Astrocyte (in vitro differentiated cells and primary cell): ENCODE measurements around the gene HMG20A. TPM values are rescaled to one million over a fixed set of nuclear protein-coding genes. Genes with fewer than 3 reads are reported as not detected.
A peak's percentile ranks its signal among the peaks of the same experiment; 100 is the strongest.

Source experiments
- DNase-seq: peaks from one replicate; pipeline ENCODE4 v3.0.0-alpha.2; 2010; ENCODE audit warnings: low read depth
- FAIRE-seq: peaks from 2 replicates; lab custom pipeline; 2011; peaks lifted over from hg19 to GRCh38; lab: Jason Lieb, UNC
- H2AFZ ChIP-seq: 2 replicates; pipeline ENCODE4 v1.6.0; 2012; ENCODE audit warnings: low read depth, low read length, inconsistent platforms
- H3K27ac ChIP-seq: 2 replicates; pipeline ENCODE4 v1.5.1; 2011; ENCODE audit warnings: low read depth, low read length, inconsistent platforms
- H3K27me3 ChIP-seq: 2 replicates; pipeline ENCODE4 v1.6.0; 2011; ENCODE audit warnings: low read length, inconsistent platforms; ENCODE audit not compliant: insufficient read depth
- H3K36me3 ChIP-seq: 2 replicates; pipeline ENCODE4 v1.5.1; 2011; ENCODE audit warnings: low read length, inconsistent platforms; ENCODE audit not compliant: insufficient read depth
- H3K4me1 ChIP-seq: 2 replicates; pipeline ENCODE4 v1.5.1; 2011; ENCODE audit warnings: low read length, inconsistent platforms; ENCODE audit not compliant: insufficient read depth
- H3K4me2 ChIP-seq: 2 replicates; pipeline ENCODE4 v1.6.0; 2012; ENCODE audit warnings: low read length, inconsistent platforms
- H3K4me3 ChIP-seq: 2 replicates; pipeline ENCODE4 v1.5.1; 2011; ENCODE audit warnings: low read depth, mild to moderate bottlenecking, low read length, inconsistent platforms; ENCODE audit not compliant: insufficient read depth
- H3K79me2 ChIP-seq: 2 replicates; pipeline ENCODE4 v1.6.0; 2012; ENCODE audit warnings: mild to moderate bottlenecking, low read length, inconsistent platforms; ENCODE audit not compliant: insufficient read depth
- H3K9ac ChIP-seq: 2 replicates; pipeline ENCODE4 v1.6.0; 2012; ENCODE audit warnings: mild to moderate bottlenecking, low read length, inconsistent platforms
- H3K9me3 ChIP-seq: 2 replicates; pipeline ENCODE4 v1.5.1; 2012; ENCODE audit warnings: low read depth, mild to moderate bottlenecking, low read length, inconsistent platforms; ENCODE audit not compliant: insufficient read depth
- H4K20me1 ChIP-seq: 2 replicates; pipeline ENCODE4 v1.6.0; 2012; ENCODE audit warnings: low read length, inconsistent platforms; ENCODE audit not compliant: insufficient read depth
- H3K27ac Mint-ChIP-seq: one replicate; pipeline ENCODE4 v1.8.0; 2021; ENCODE audit warnings: mild to moderate bottlenecking, mixed read lengths; ENCODE audit not compliant: unreplicated experiment
- H3K27me3 Mint-ChIP-seq: one replicate; pipeline ENCODE4 v1.8.0; 2021; ENCODE audit warnings: low read depth, mixed read lengths; ENCODE audit not compliant: unreplicated experiment
- H3K36me3 Mint-ChIP-seq: one replicate; pipeline ENCODE4 v1.8.0; 2021; ENCODE audit warnings: low read depth, mixed read lengths; ENCODE audit not compliant: unreplicated experiment
- H3K4me1 Mint-ChIP-seq: one replicate; pipeline ENCODE4 v1.8.0; 2021; ENCODE audit warnings: low read depth, mixed read lengths; ENCODE audit not compliant: unreplicated experiment
- H3K4me3 Mint-ChIP-seq: one replicate; pipeline ENCODE4 v1.8.0; 2021; ENCODE audit warnings: mild to moderate bottlenecking, moderate library complexity, mixed read lengths; ENCODE audit not compliant: unreplicated experiment
- H3K9me3 Mint-ChIP-seq: one replicate; pipeline ENCODE4 v1.8.0; 2021; ENCODE audit warnings: mild to moderate bottlenecking, mixed read lengths; ENCODE audit not compliant: unreplicated experiment
- EZH2 ChIP-seq: IDR thresholded peaks from 2 replicates; pipeline ENCODE4 v1.6.1; 2012; ENCODE audit warnings: mild to moderate bottlenecking, low read length, inconsistent platforms; ENCODE audit not compliant: insufficient read depth
- total RNA-seq: library from RNA; stranded (reverse); gene quantifications from 2 replicates; pipeline ENCODE4 v1.2.1, GENCODE V29; 2021
- TF ChIP-seq, protein P1 (sequence below): IDR thresholded peaks from 2 replicates; pipeline ENCODE4 v1.5.1; 2011; ENCODE audit warnings: low read depth, mild to moderate bottlenecking, inconsistent platforms, low read length, moderate library complexity; ENCODE audit not compliant: insufficient read depth

The HMG20A gene
- total RNA-seq, 1 donor from 2014 or later, result 47.4 TPM

DNA sequence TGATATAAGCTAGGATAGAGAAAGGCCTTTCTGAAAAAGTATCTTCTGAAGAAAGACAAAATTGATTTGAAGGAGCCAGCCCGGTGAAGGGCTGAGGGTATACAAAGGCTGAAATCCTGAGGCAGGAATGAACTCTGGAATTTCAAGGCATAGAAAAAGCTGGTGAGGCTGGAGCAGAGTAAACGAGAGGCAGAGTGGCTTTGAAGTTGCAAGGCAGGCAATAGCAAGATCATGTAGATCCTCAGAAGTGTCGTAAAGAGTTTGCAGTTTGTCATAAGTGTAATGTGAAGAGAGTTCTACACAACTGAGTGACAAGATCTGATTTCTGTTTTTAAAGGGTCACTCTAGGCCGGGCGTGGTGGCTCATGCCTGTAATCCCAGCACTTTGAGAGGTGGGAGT is 69.0 kb downstream of the HMG20A start:
- Histone ChIP-seq H4K20me1 (no peaks in the 10 kb centered on the region), H3K4me2 (no peak overlapping the region), H2AFZ (no peak overlapping the region), H3K27ac (no peak overlapping the region), H3K79me2 (no peaks in the 10 kb centered on the region), H3K4me3 (no peak overlapping the region), H3K4me1 (peaks cover 12% of the 10 kb centered on the region), H3K9me3 (no peaks in the 10 kb centered on the region), H3K9ac (no peak overlapping the region), H3K27me3 (no peaks in the 10 kb centered on the region), H3K36me3 (peaks cover 3% of the 10 kb centered on the region)
- FAIRE-seq (no peak), DNase-seq (no peak)
- H3K4me1 Mint-ChIP-seq, result peaks cover 18% of the 10 kb centered on the region
- TF ChIP-seq, protein P1, sequence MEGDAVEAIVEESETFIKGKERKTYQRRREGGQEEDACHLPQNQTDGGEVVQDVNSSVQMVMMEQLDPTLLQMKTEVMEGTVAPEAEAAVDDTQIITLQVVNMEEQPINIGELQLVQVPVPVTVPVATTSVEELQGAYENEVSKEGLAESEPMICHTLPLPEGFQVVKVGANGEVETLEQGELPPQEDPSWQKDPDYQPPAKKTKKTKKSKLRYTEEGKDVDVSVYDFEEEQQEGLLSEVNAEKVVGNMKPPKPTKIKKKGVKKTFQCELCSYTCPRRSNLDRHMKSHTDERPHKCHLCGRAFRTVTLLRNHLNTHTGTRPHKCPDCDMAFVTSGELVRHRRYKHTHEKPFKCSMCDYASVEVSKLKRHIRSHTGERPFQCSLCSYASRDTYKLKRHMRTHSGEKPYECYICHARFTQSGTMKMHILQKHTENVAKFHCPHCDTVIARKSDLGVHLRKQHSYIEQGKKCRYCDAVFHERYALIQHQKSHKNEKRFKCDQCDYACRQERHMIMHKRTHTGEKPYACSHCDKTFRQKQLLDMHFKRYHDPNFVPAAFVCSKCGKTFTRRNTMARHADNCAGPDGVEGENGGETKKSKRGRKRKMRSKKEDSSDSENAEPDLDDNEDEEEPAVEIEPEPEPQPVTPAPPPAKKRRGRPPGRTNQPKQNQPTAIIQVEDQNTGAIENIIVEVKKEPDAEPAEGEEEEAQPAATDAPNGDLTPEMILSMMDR, result no peak
- TF ChIP-seq EZH2, result no peak
- no peak overlapping the region for H3K4me3 Mint-ChIP-seq
- H3K27ac Mint-ChIP-seq, result no peak overlapping the region
- H3K27me3 Mint-ChIP-seq, result no peaks in the 10 kb centered on the region
- H3K36me3 Mint-ChIP-seq, result peaks cover 9% of the 10 kb centered on the region
- H3K9me3 Mint-ChIP-seq, result no peaks in the 10 kb centered on the region

DNA sequence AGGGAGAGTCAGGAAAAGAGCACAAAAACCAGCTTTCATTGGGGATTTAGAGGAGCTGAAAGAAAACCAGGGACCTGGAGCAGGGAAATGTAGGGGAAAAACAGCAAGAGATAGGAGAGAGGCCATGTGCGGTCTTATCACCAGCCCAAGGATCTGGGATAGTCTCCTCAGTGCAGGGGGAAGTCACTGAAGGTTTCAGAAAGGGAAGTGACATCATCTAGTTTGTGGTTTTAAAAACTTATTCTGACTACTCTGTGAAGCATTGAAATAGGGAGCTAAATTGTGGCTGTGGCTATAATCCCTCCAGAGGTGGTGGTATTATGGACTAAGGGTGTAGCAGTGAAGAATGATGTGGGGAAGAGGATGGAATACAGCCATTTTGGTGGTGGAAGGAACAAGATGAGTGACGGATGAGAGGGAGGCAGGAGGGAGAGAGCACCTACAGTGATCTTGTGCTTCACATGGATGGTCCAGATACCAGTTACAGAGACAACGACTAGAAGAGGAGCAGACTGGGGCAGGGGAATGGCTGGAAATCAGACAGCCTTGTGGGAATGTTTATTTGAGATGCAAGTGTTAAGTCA is 72.7 kb downstream of the HMG20A start:
- Histone ChIP-seq H3K4me1 (peaks cover 44% of the 10 kb centered on the region), H3K4me2 (peak overlapping the region; percentile 24), H3K9ac (no peak overlapping the region), H3K27me3 (no peaks in the 10 kb centered on the region), H3K36me3 (no peaks in the 10 kb centered on the region), H2AFZ (no peak overlapping the region), H3K79me2 (no peaks in the 10 kb centered on the region), H3K4me3 (no peak overlapping the region), H3K9me3 (no peaks in the 10 kb centered on the region), H4K20me1 (no peaks in the 10 kb centered on the region), H3K27ac (no peak overlapping the region)
- no peaks in the 10 kb centered on the region for H3K9me3 Mint-ChIP-seq
- H3K27me3 Mint-ChIP-seq, result no peaks in the 10 kb centered on the region
- no peak for TF ChIP-seq EZH2
- TF ChIP-seq, protein P1, result no peak
- peak; percentile 75 for DNase-seq
- H3K4me3 Mint-ChIP-seq, result peak overlapping the region; percentile 7
- peaks cover 45% of the 10 kb centered on the region for H3K4me1 Mint-ChIP-seq
- FAIRE-seq, result no peak
- peak overlapping the region; percentile 26 for H3K27ac Mint-ChIP-seq
- H3K36me3 Mint-ChIP-seq, result peaks cover 4% of the 10 kb centered on the region

DNA sequence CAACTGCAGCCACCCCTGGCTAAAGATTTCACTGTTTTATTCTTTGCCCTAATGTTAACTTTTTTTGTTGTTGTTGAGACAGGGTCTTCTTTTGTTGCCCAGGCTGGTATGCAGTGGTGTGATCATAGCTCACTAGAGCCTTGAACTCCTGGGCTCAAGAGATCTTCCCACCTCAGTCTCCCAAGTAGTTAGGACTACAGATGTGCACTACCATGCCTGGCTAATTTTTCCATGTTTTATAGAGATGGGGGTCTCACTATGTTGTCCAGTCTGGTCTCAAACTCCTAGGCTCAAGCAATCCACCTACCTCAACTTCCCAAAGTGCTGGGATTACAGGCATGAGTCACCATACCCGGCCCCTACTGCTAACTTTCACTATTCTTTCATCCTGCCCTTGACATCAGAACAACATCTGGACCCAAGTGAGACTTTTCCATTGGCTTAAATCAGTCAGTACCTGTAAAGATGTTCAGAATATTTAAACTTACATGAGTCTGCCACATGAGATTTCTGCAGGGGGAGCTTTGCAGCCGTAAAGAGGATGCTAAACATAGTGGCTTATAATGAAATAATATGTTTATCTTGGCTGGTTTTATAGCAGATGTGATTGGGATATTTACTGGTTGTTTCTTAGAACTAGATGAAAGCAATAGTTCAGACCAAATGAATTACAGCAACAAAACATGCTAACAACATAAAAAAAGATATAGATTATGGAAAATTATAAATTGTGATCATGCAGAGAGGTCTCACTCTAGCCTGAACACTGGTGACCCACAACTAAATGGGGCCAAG is 73.6 kb downstream of the HMG20A start:
- Histone ChIP-seq H3K9me3 (no peaks in the 10 kb centered on the region), H3K4me2 (no peak overlapping the region), H3K9ac (no peak overlapping the region), H3K27me3 (no peaks in the 10 kb centered on the region), H3K79me2 (no peaks in the 10 kb centered on the region), H3K4me3 (no peak overlapping the region), H3K36me3 (no peaks in the 10 kb centered on the region), H4K20me1 (no peaks in the 10 kb centered on the region), H3K4me1 (peaks cover 45% of the 10 kb centered on the region), H2AFZ (no peak overlapping the region), H3K27ac (no peak overlapping the region)
- FAIRE-seq (no peak), DNase-seq (no peak)
- Mint-ChIP-seq H3K9me3 (no peaks in the 10 kb centered on the region), H3K4me3 (no peak overlapping the region), H3K27me3 (no peaks in the 10 kb centered on the region), H3K4me1 (peaks cover 54% of the 10 kb centered on the region), H3K27ac (no peak overlapping the region), H3K36me3 (peaks cover 4% of the 10 kb centered on the region)
- TF ChIP-seq EZH2, result no peak
- TF ChIP-seq, protein P1, result no peak
